Adrenal gland (tissue), 5 donors: Measurements from ENCODE around the gene CFL1.

ENCODE experiments used
- CTCF ChIP-seq, 6 experiments: fragments of 450-650 bp in 4 of 6; fragments of 200-600 bp in 2 of 6; sonication (generic) in 1 of 6; IDR thresholded peaks; 1 replicate in 5 of 6; 2 replicates in 1 of 6; pipeline versions ENCODE4 v1.5.1 to v1.8.0; 2016 to 2021; ENCODE audit warnings: antibody characterized with exemption in 6 of 6, mild to moderate bottlenecking in 2 of 6, moderate library complexity in 1 of 6
- POLR2A ChIP-seq, 2 donors: fragments of 450-650 bp; IDR thresholded peaks; one replicate each; pipeline ENCODE4 v1.6.1; 2017; ENCODE audit warnings: antibody characterized with exemption in 2 of 2, mild to moderate bottlenecking in 2 of 2, moderate library complexity in 1 of 2
- donor health status: DM: no; HTN: no; CAD: no.

- TF ChIP-seq POLR2A (IDR thresholded peaks at IDR 0.05) (no peak), CTCF (IDR thresholded peaks at IDR 0.05) (no peak)
Measured at GRCh38 chr11:65862941-65863888, 5.2 kb upstream of the CFL1 start.
